HEK293 (cell line): Measurements from ENCODE around the gene DYNC1I1.

ENCODE experiments used
- CTCF ChIA-PET: fragments of 350-600 bp; formaldehyde crosslinking; extraction: SDS; loops from one replicate; lab custom pipeline; 2021; ENCODE audit warnings: antibody characterized with exemption; lab: Yijun Ruan, JAX
- POLR2A ChIA-PET: fragments of 300-600 bp; formaldehyde crosslinking; extraction: SDS; loops from one replicate; lab custom pipeline; 2020; ENCODE audit warnings: antibody characterized with exemption, inconsistent platforms; lab: Yijun Ruan, JAX
- H3K27ac ChIP-seq: fragments of 200-500 bp; sonication (Bioruptor generic); 2 replicates; pipeline ENCODE4 v1.5.1; 2014; ENCODE audit warnings: low read depth, low read length, control low read depth, inconsistent platforms; ENCODE audit errors: extremely low read depth
- H3K36me3 ChIP-seq, 2 experiments: fragments of 200-500 bp in 1 of 2; sonication (Bioruptor generic) in 1 of 2; 1 replicate in 1 of 2; 2 replicates in 1 of 2; pipeline ENCODE4 v1.5.1; 2014 to 2017; ENCODE audit warnings: inconsistent platforms in 2 of 2, low read length in 2 of 2; ENCODE audit not compliant: control insufficient read depth in 2 of 2, insufficient read depth in 1 of 2
- H3K4me1 ChIP-seq: fragments of 200-500 bp; sonication (Bioruptor generic); 2 replicates; pipeline ENCODE4 v1.5.1; 2014; ENCODE audit warnings: mild to moderate bottlenecking, low read length, inconsistent platforms; ENCODE audit not compliant: control insufficient read depth, insufficient read depth
- H3K4me3 ChIP-seq: 2 replicates; pipeline ENCODE4 v1.5.1; 2011; ENCODE audit warnings: low read depth, mild to moderate bottlenecking, control low read depth, low read length, moderate library complexity
- H3K9me3 ChIP-seq: fragments of 200-500 bp; sonication (Bioruptor generic); 2 replicates; pipeline ENCODE4 v1.5.1; 2014; ENCODE audit warnings: low read depth, low read length, inconsistent platforms; ENCODE audit not compliant: control insufficient read depth, insufficient read depth
- KLF9 ChIP-seq: fragments of 450-650 bp; formaldehyde crosslinking; IDR thresholded peaks from 2 replicates; pipeline ENCODE4 v1.5.1; 2016; ENCODE audit warnings: missing biosample characterization, missing genetic modification characterization, low read depth
- SCRT1 ChIP-seq: fragments of 450-650 bp; formaldehyde crosslinking; IDR thresholded peaks from 2 replicates; pipeline ENCODE4 v1.5.1; 2016; ENCODE audit warnings: missing biosample characterization, missing genetic modification characterization, borderline replicate concordance
- ZBTB20 ChIP-seq: fragments of 450-650 bp; formaldehyde crosslinking; IDR thresholded peaks from 2 replicates; pipeline ENCODE4 v1.5.1; 2016; ENCODE audit warnings: missing biosample characterization, missing genetic modification characterization
- ZNF133 ChIP-seq: fragments of 450-650 bp; formaldehyde crosslinking; IDR thresholded peaks from 2 replicates; pipeline ENCODE4 v1.5.1; 2016; ENCODE audit warnings: missing biosample characterization, missing genetic modification characterization
- ZNF138 ChIP-seq: fragments of 450-650 bp; formaldehyde crosslinking; IDR thresholded peaks from 2 replicates; pipeline ENCODE4 v1.5.1; 2016; ENCODE audit warnings: missing biosample characterization, missing genetic modification characterization, borderline replicate concordance
- ZNF175 ChIP-seq: fragments of 450-650 bp; formaldehyde crosslinking; IDR thresholded peaks from 2 replicates; pipeline ENCODE4 v1.5.1; 2016; ENCODE audit warnings: missing biosample characterization, missing genetic modification characterization
- ZNF221 ChIP-seq: fragments of 450-650 bp; formaldehyde crosslinking; IDR thresholded peaks from 2 replicates; pipeline ENCODE4 v1.5.1; 2017; ENCODE audit warnings: missing biosample characterization, missing genetic modification characterization, borderline replicate concordance
- ZNF423 ChIP-seq: fragments of 450-650 bp; formaldehyde crosslinking; IDR thresholded peaks from 2 replicates; pipeline ENCODE4 v1.5.1; 2016; ENCODE audit warnings: missing biosample characterization, missing genetic modification characterization
- ZNF473 ChIP-seq: fragments of 450-650 bp; formaldehyde crosslinking; IDR thresholded peaks from 2 replicates; pipeline ENCODE4 v1.5.1; 2017; ENCODE audit warnings: missing biosample characterization, missing genetic modification characterization
- TF ChIP-seq, protein P1 (sequence below): fragments of 450-650 bp; formaldehyde crosslinking; IDR thresholded peaks from 2 replicates; pipeline ENCODE4 v1.5.1; 2016; ENCODE audit warnings: missing biosample characterization, missing genetic modification characterization
- TF ChIP-seq, protein P2 (sequence below): fragments of 450-650 bp; formaldehyde crosslinking; IDR thresholded peaks from 2 replicates; pipeline ENCODE4 v1.5.1; 2016; ENCODE audit warnings: missing biosample characterization, missing genetic modification characterization
- TF ChIP-seq, protein P3 (sequence below): fragments of 450-650 bp; formaldehyde crosslinking; IDR thresholded peaks from 2 replicates; pipeline ENCODE4 v1.5.1; 2017; ENCODE audit warnings: missing biosample characterization, missing genetic modification characterization
- TF ChIP-seq, protein P4 (sequence below): fragments of 450-650 bp; formaldehyde crosslinking; IDR thresholded peaks from 2 replicates; pipeline ENCODE4 v1.5.0; 2017; ENCODE audit warnings: missing biosample characterization, missing genetic modification characterization, borderline replicate concordance
- TF ChIP-seq, protein P5 (sequence below): fragments of 450-650 bp; formaldehyde crosslinking; conservative IDR thresholded peaks from 2 replicates; pipeline ENCODE4 v1.5.1; 2016; ENCODE audit warnings: low read depth, missing biosample characterization, missing genetic modification characterization

DYNC1I1 gene

DNA sequence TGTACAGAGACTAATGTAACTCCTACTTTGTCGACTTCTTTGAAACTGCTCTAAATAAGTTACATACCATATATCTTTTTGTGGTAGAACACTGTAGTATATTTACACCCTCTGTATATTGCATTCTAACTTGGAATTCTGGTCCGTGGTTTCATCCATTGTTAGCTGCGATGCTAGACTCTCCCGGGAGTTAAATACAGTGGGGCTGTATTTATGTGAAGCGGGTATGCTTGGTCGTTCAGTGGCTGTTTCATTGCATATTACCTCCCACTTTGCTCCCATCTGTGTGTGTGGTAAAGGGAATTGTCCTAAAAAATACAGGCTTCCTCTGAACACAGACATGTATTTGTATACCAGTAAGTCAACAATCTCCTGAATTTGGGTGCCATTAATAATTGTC, 318.4 kb downstream of the DYNC1I1 start (continued):
- TF ChIP-seq, protein P1, sequence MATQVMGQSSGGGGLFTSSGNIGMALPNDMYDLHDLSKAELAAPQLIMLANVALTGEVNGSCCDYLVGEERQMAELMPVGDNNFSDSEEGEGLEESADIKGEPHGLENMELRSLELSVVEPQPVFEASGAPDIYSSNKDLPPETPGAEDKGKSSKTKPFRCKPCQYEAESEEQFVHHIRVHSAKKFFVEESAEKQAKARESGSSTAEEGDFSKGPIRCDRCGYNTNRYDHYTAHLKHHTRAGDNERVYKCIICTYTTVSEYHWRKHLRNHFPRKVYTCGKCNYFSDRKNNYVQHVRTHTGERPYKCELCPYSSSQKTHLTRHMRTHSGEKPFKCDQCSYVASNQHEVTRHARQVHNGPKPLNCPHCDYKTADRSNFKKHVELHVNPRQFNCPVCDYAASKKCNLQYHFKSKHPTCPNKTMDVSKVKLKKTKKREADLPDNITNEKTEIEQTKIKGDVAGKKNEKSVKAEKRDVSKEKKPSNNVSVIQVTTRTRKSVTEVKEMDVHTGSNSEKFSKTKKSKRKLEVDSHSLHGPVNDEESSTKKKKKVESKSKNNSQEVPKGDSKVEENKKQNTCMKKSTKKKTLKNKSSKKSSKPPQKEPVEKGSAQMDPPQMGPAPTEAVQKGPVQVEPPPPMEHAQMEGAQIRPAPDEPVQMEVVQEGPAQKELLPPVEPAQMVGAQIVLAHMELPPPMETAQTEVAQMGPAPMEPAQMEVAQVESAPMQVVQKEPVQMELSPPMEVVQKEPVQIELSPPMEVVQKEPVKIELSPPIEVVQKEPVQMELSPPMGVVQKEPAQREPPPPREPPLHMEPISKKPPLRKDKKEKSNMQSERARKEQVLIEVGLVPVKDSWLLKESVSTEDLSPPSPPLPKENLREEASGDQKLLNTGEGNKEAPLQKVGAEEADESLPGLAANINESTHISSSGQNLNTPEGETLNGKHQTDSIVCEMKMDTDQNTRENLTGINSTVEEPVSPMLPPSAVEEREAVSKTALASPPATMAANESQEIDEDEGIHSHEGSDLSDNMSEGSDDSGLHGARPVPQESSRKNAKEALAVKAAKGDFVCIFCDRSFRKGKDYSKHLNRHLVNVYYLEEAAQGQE = no peak
- TF ChIP-seq ZNF175 (tag by site-specific recombination) (no peak), KLF9 (tag by site-specific recombination) (no peak), ZBTB20 (tag by site-specific recombination) (no peak), ZNF423 (tag by site-specific recombination) (no peak), ZNF133 (tag by site-specific recombination) (no peak)
- TF ChIP-seq, protein P2, sequence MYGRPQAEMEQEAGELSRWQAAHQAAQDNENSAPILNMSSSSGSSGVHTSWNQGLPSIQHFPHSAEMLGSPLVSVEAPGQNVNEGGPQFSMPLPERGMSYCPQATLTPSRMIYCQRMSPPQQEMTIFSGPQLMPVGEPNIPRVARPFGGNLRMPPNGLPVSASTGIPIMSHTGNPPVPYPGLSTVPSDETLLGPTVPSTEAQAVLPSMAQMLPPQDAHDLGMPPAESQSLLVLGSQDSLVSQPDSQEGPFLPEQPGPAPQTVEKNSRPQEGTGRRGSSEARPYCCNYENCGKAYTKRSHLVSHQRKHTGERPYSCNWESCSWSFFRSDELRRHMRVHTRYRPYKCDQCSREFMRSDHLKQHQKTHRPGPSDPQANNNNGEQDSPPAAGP (tag by site-specific recombination) = no peak
- TF ChIP-seq, all 188 proteins: peak for 0

DNA sequence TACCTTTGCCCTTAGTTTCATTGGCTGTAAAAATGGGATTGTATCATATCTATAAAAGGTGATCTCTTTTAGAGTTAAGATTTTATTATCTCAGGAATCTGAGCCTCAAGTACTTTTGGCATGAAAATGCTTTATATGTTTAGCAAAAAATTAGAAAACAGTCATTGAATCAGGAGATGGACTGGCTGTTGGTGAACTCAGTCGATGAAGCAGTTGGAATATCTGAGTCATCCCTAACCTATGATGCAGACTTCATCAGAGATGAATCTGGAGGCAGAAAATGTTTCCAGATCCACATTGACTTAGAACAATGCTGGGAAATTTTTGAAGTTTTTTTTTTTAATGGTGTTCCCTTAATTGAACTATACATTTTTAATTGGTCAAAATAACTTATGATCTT, 321.1 kb downstream of the DYNC1I1 start:
- H3K36me3 ChIP-seq = no peaks in the 10 kb centered on the region
- no peaks in the 10 kb centered on the region for H3K9me3 ChIP-seq
- CTCF ChIA-PET = interaction anchor here (0.7 kb wide), 1 partner anchor 841 kb away, joined by 4 read pairs; no protein-coding TSS in a partner anchor
- H3K27ac ChIP-seq = no peak overlapping the region
- H3K4me3 ChIP-seq = no peak overlapping the region
- no peaks in the 10 kb centered on the region for H3K4me1 ChIP-seq
- TF ChIP-seq, protein P3, sequence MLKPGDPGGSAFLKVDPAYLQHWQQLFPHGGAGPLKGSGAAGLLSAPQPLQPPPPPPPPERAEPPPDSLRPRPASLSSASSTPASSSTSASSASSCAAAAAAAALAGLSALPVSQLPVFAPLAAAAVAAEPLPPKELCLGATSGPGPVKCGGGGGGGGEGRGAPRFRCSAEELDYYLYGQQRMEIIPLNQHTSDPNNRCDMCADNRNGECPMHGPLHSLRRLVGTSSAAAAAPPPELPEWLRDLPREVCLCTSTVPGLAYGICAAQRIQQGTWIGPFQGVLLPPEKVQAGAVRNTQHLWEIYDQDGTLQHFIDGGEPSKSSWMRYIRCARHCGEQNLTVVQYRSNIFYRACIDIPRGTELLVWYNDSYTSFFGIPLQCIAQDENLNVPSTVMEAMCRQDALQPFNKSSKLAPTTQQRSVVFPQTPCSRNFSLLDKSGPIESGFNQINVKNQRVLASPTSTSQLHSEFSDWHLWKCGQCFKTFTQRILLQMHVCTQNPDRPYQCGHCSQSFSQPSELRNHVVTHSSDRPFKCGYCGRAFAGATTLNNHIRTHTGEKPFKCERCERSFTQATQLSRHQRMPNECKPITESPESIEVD = 0 out of 2 replicates have a peak, but pooled peaks have one; percentile 14
- no peak for TF ChIP-seq ZNF221 (tag by site-specific recombination)
- POLR2A ChIA-PET = no interaction called here

DNA sequence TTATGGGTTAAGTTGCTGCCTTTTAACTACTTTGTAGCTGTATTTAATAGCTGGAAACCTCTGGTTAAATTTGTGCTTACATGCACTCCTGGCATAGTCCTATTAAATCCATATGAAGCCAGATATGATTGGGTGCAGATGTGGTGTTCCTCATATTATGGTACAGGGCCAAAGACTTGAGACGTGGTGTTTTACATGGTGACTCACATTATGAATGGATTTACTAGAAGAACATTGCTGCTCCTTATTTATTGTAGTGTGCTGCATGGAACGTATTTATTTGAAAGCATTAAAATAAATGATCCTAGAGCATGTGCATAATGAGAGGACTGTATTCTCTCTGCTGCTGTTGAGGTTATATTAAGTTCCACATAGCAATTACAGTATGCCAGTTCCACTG, 325.5 kb downstream of the DYNC1I1 start:
- CTCF ChIA-PET = interaction anchor here (0.9 to 1.2 kb wide), 2 partner anchors 13 to 967 kb away, joined by 4 to 5 read pairs; no protein-coding TSS in a partner anchor
- no peak overlapping the region for H3K27ac ChIP-seq
- TF ChIP-seq SCRT1 (no peak), ZNF138 (no peak), ZNF133 (tag by site-specific recombination) (no peak), ZNF473 (tag by site-specific recombination) (no peak)
- TF ChIP-seq, protein P1 = no peak
- TF ChIP-seq, protein P4, sequence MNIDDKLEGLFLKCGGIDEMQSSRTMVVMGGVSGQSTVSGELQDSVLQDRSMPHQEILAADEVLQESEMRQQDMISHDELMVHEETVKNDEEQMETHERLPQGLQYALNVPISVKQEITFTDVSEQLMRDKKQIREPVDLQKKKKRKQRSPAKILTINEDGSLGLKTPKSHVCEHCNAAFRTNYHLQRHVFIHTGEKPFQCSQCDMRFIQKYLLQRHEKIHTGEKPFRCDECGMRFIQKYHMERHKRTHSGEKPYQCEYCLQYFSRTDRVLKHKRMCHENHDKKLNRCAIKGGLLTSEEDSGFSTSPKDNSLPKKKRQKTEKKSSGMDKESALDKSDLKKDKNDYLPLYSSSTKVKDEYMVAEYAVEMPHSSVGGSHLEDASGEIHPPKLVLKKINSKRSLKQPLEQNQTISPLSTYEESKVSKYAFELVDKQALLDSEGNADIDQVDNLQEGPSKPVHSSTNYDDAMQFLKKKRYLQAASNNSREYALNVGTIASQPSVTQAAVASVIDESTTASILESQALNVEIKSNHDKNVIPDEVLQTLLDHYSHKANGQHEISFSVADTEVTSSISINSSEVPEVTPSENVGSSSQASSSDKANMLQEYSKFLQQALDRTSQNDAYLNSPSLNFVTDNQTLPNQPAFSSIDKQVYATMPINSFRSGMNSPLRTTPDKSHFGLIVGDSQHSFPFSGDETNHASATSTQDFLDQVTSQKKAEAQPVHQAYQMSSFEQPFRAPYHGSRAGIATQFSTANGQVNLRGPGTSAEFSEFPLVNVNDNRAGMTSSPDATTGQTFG (tag by site-specific recombination) = no peak
- TF ChIP-seq, protein P5, sequence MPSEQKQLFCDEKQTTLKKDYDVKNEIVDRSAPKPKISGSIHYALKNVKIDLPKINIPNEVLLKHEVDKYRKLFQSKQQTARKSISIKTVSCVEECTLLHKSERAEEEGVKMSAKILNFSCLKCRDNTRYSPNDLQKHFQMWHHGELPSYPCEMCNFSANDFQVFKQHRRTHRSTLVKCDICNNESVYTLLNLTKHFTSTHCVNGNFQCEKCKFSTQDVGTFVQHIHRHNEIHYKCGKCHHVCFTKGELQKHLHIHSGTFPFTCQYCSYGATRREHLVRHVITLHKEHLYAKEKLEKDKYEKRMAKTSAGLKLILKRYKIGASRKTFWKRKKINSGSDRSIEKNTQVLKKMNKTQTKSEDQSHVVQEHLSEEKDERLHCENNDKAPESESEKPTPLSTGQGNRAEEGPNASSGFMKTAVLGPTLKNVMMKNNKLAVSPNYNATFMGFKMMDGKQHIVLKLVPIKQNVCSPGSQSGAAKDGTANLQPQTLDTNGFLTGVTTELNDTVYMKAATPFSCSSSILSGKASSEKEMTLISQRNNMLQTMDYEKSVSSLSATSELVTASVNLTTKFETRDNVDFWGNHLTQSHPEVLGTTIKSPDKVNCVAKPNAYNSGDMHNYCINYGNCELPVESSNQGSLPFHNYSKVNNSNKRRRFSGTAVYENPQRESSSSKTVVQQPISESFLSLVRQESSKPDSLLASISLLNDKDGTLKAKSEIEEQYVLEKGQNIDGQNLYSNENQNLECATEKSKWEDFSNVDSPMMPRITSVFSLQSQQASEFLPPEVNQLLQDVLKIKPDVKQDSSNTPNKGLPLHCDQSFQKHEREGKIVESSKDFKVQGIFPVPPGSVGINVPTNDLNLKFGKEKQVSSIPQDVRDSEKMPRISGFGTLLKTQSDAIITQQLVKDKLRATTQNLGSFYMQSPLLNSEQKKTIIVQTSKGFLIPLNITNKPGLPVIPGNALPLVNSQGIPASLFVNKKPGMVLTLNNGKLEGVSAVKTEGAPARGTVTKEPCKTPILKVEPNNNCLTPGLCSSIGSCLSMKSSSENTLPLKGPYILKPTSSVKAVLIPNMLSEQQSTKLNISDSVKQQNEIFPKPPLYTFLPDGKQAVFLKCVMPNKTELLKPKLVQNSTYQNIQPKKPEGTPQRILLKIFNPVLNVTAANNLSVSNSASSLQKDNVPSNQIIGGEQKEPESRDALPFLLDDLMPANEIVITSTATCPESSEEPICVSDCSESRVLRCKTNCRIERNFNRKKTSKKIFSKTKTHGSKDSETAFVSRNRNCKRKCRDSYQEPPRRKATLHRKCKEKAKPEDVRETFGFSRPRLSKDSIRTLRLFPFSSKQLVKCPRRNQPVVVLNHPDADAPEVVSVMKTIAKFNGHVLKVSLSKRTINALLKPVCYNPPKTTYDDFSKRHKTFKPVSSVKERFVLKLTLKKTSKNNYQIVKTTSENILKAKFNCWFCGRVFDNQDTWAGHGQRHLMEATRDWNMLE (tag by site-specific recombination) = no peak

More for the DNA sequence above, 325.5 kb downstream of the DYNC1I1 start:
- H3K4me3 ChIP-seq = no peak overlapping the region
- POLR2A ChIA-PET = no interaction called here
- no peaks in the 10 kb centered on the region for H3K9me3 ChIP-seq
- H3K36me3 ChIP-seq = no peaks in the 10 kb centered on the region
- H3K4me1 ChIP-seq = no peaks in the 10 kb centered on the region
